GM12875 (cell line): Measurements from ENCODE around the gene AP3S2.
"Not testable (repeated sequence)": the region's sequence is repeated elsewhere in the genome, so short reads cannot be mapped to it uniquely, and the experiment has no call there.

Experiments
- H3K4me3 ChIP-seq: one replicate; pipeline ENCODE4 v1.5.1; 2011; ENCODE audit warnings: low read depth, low read length, control low read depth
- TF ChIP-seq, protein P1 (sequence below): IDR thresholded peaks from 2 replicates; pipeline ENCODE4 v1.5.1; 2011; ENCODE audit warnings: low read depth, mild to moderate bottlenecking, control low read depth, inconsistent platforms, low read length, moderate library complexity, borderline replicate concordance; ENCODE audit not compliant: insufficient read depth

The AP3S2 gene

DNA sequence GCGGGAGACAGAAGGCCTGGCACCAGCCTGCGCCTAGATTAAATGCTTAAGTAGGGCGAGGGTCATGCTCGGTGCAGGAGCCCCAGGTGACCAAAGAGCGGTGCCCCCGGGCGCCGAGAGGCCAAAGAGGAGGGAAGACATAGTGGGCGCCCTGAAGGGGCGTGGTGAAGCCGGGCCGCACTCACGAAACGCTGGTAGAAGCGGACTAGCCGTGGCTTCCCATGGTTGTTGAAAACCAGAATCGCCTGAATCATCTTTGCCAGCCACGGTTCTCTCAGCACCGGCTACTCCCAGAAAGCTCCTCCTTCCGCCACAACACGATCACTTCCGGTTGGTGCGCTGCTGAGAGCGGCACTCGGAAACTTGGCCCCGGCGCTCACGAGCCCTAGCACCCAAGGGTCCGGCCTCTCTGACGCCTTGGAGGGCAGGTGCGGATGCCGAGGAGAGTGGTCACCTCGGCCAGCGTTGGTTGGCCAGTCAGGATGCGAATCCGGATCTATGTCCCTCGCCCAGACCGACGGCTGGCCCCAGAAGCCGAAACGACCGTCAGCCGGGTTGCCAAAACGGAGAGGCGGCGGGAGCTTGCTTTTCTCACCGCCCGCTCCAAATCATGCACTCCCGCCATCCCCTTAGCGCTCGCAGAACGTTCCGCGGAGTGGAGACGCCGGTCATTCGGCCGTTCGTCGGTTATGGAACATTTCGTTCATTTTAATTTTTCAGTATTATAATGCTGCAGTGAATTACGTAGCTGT is at the start of gene AP3S2:
Gene AP3S2, minus strand, starts transcription at position 299 of the 752 bp plus-strand sequence. Its CDS starts 45 bp downstream, at position 254.
- TF ChIP-seq, protein P1, sequence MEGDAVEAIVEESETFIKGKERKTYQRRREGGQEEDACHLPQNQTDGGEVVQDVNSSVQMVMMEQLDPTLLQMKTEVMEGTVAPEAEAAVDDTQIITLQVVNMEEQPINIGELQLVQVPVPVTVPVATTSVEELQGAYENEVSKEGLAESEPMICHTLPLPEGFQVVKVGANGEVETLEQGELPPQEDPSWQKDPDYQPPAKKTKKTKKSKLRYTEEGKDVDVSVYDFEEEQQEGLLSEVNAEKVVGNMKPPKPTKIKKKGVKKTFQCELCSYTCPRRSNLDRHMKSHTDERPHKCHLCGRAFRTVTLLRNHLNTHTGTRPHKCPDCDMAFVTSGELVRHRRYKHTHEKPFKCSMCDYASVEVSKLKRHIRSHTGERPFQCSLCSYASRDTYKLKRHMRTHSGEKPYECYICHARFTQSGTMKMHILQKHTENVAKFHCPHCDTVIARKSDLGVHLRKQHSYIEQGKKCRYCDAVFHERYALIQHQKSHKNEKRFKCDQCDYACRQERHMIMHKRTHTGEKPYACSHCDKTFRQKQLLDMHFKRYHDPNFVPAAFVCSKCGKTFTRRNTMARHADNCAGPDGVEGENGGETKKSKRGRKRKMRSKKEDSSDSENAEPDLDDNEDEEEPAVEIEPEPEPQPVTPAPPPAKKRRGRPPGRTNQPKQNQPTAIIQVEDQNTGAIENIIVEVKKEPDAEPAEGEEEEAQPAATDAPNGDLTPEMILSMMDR = no peak
- H3K4me3 ChIP-seq = peak within 1 kb of the TSS; percentile 80

DNA sequence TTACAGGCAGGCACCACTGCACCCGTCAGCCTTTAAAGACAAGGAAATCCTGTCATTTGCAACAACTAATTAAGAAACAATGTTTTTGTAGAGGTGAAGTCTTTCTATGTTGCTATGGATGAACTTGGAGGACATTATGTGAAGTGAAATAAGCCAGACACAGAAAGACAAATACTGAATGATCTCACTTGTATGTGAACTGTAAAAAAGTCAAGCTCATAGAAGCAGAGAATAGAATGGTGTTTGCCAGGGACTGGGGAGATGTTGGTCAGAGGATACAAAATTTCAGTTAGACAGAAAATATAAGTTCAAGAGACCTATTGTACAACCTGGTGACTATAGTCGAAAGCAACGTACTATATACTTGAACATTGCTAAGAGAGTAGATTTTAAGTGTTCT is 46.1 kb upstream of the AP3S2 start:
- no peak overlapping the region for H3K4me3 ChIP-seq
- TF ChIP-seq, protein P1 = no peak

DNA sequence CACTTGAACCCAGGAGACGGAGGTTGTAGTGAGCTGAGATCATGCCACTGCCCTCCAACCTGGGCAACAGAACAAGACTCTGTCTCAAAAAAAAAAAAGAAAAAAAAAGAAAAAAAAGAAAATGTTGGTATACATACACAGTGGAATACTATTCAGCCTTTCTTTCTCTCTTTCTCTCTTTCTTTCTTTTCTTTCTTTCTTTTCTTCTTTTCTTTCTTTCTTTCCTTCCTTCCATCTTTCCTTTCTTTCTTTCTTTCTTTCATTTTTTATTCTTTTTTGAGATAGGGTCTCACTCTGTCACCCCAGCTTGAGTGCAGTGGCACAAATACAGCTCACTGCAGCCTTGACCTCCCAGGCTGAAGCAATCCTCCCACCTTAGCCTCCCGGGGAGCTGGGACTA is 45.6 kb upstream of the AP3S2 start:
- not testable (repeated sequence) for H3K4me3 ChIP-seq

DNA sequence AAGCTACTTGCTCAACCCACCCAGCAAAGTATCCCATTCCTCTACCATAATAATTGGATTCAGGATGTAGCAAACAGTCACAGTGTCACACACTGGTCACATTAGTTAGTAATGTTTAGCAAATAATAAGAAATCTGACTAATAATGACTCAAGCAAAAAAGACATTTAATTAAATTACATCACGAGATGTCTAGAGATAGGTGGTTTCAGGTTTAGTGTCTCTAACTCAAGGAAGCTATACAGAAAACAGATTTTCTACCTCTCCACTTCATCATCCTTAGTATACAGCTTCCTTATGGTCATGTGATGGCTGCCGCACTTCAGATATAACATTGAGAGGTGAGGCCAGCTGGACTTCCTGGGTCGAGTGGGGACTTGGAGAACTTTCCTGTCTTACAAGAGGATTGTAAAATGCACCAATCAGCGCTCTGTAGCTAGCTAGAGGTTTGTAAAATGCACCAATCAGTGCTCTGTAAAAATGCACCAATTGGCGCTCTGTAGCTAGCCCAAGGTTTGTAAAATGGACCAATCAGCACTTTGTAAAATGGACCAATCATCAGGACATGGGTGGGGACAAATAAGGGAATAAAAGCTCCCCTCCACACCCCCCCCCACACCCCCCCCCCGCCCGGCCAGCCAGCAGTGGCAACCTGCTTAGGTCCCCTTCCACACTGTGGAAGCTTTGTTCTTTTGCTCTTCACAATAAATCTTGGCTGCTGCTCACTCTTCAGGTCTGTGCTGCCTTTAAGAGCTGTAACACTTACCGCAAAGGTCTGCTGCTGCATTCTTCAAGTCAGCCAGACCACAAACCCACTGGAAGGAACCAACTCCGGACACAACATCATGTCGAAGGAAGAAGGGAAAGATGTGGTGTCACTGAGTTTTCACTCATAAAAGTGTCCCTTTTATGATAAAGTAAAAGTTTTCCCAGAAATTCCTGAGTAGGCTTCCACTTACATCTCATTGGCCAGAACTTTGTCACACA is 43.9 kb upstream of the AP3S2 start:
- TF ChIP-seq, protein P1 = no peak
- H3K4me3 ChIP-seq = no peak overlapping the region

DNA sequence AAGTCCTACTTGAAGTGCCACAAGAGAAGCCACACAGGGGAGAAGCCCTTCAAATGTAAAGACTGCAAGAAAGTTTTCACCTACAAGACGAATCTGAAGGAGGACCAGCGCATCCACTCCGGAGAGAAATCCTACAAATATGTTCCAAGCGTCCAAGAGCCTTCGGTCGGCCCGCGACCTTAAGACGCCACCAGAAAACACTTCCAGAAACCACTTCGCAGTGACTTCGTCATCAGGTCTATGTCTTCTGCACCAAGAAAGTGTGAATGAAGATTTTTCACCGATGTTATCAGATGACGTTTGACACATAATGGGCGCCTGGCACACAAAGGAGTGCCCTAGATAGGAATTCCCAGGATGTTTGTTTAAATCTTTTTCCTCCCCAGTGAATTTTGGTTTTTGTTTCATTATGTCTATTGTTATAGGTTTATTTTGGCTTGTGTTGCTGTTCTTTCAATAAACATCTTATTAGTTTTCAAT is 43.0 kb upstream of the AP3S2 start:
- TF ChIP-seq, protein P1 = no peak

DNA sequence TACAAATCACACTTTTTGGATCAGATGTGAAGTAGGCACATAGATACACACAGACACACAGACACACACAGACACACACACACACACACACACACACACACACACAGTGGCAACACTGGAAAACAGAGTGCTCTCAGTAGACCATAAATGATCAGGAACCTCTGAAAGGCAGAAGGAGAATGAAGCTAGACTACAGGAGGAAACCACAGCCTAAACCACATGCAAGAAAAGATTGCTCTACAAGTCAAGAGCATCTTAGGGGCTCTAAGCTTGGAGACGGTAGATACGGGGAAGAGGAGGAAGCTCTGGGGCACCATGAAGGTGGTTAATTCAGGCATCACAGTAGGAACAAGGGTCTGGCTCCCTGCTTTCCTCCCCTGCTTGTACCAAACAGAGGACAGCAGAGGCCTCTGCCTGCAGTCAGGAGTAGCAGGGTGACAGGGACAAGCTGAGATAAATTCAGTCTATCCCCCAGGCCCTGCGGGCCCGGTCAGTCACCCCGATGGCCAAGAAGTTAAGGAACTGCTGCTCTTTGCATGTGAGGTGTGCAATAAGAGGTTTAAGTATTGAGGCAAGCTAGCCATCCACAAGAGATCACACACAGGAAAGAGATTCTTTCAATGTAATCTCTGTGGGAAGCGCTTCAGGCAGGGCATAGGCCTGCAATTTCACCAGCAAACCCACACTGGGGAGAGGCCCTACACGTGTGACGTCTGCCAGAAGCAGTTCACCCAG is 42.4 kb upstream of the AP3S2 start:
- no peak overlapping the region for H3K4me3 ChIP-seq
- TF ChIP-seq, protein P1 = no peak

More for the DNA sequence above, 43.0 kb upstream of the AP3S2 start:
- H3K4me3 ChIP-seq = no peak overlapping the region

DNA sequence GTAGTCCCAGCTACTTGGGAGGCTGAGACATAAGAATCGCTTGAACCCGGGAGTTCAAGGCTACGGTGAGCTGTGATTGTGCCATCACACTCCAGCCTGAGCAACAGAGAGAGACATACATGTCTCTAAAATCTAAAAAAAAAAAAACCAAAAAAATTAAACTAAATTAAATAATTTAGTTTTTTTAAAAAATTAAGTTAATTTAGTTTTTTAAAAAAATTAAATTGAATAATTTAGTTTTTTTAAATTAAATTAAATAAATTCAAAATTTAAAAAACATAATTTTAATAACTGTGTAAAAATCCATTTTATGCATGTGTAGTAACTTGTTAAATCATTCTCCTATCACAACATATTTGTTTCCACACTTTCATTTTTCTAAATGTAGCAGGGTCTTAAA is 39.1 kb upstream of the AP3S2 start:
- TF ChIP-seq, protein P1 = no peak
- no peak overlapping the region for H3K4me3 ChIP-seq
